Left ventricle myocardium inferior (tissue), 1 donor: ENCODE results near the gene LRBA. TPM values are rescaled to one million over a fixed set of nuclear protein-coding genes. Genes with fewer than 3 reads are reported as not detected.

Experiments
- DNase-seq: peaks from one replicate; pipeline ENCODE4 v3.0.0-alpha.2; 2020
- H3K27ac ChIP-seq: fragments of 200-600 bp; replicated peaks from 2 replicates; pipeline ENCODE4 v1.8.0; 2021
- H3K27me3 ChIP-seq: fragments of 200-600 bp; 2 replicates; pipeline ENCODE4 v1.8.0; 2021; ENCODE audit warnings: low read depth
- H3K36me3 ChIP-seq: fragments of 200-600 bp; 2 replicates; pipeline ENCODE4 v1.8.0; 2021
- H3K4me1 ChIP-seq: fragments of 200-600 bp; 2 replicates; pipeline ENCODE4 v1.8.0; 2021
- H3K4me3 ChIP-seq: fragments of 200-600 bp; 2 replicates; pipeline ENCODE4 v1.8.0; 2021; ENCODE audit warnings: mild to moderate bottlenecking, moderate library complexity
- H3K9me3 ChIP-seq: fragments of 200-600 bp; replicated peaks from 2 replicates; pipeline ENCODE4 v1.8.0; 2021
- intact Hi-C: fragments of 100-400 bp; cut with micrococcal nuclease; formaldehyde crosslinking; loops from one replicate; pipeline ENCODE4 v1.11.0; 2022
- total RNA-seq: library from RNA; stranded (reverse); fragmentation: NEBNext Ultra II Directional; extraction: Animal tissue kit (Norgen Biotek cat#: 25700); gene quantifications from one replicate; pipeline ENCODE4 v1.2.1, GENCODE V29; 2021
- TF ChIP-seq, protein P1 (sequence below): fragments of 200-600 bp; IDR thresholded peaks from 2 replicates; pipeline ENCODE4 v1.8.0; 2021; ENCODE audit warnings: antibody characterized with exemption, mild to moderate bottlenecking, borderline replicate concordance
- donor health status: DM: no; HTN: yes; CAD: no; lungs with severe emphysema.

LRBA gene
- total RNA-seq, 1 donor from 2014 or later, result 19.1 TPM

DNA sequence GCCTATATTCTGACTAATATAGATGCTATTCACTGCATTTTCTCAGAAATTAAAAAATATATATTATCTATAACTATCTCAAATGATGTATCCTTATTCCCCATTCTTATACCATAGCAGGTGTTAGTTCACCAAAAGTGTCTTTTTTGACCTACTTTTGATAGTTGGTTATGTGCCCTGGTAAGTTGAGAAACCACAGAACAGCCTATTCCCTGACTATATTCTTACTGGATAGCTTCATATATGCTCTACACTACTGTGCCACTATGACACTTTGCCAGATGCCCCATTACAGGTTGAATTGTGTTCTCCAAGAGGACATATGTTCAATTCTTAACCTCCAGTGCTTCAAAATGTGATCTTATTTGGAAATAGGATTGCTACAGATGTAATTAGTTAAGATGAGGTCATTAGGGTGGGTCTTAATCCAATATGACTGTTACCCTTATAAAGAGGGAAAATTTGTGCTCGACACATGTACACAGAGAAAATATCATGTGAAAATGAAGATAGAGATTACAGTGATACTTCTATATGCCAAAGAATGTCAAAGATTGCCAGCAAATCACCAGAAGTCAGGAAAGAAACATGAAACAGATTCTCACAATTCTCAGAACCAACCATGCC, 76.1 kb downstream of the LRBA start:
- H3K4me3 ChIP-seq, result no peak overlapping the region
- intact Hi-C loops, result no loop called here
- no peaks in the 10 kb centered on the region for H3K27me3 ChIP-seq
- no peak overlapping the region for H3K27ac ChIP-seq
- no peaks in the 10 kb centered on the region for H3K9me3 ChIP-seq
- no peak for DNase-seq
- peaks cover 22% of the 10 kb centered on the region for H3K4me1 ChIP-seq
- TF ChIP-seq, protein P1, sequence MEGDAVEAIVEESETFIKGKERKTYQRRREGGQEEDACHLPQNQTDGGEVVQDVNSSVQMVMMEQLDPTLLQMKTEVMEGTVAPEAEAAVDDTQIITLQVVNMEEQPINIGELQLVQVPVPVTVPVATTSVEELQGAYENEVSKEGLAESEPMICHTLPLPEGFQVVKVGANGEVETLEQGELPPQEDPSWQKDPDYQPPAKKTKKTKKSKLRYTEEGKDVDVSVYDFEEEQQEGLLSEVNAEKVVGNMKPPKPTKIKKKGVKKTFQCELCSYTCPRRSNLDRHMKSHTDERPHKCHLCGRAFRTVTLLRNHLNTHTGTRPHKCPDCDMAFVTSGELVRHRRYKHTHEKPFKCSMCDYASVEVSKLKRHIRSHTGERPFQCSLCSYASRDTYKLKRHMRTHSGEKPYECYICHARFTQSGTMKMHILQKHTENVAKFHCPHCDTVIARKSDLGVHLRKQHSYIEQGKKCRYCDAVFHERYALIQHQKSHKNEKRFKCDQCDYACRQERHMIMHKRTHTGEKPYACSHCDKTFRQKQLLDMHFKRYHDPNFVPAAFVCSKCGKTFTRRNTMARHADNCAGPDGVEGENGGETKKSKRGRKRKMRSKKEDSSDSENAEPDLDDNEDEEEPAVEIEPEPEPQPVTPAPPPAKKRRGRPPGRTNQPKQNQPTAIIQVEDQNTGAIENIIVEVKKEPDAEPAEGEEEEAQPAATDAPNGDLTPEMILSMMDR, result no peak
- no peaks in the 10 kb centered on the region for H3K36me3 ChIP-seq

DNA sequence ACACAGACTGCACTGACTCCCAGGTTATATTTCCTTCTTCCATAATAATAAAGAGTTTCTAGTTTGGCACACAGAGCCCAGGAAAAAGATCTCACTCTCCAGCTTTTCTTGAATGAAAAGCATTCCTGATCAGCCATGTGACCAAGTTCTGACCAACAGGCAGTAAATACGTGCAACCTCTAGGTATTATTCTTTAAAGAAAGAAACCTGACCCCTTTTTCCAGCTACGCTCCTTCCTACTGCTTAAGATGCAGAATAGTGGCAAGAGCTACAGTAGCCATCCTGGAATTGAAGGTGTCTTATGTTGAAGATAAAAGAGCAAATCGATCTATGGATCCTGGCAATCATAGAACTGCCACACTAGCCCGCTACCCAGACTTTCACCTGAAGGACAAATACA, 76.7 kb downstream of the LRBA start:
- Histone ChIP-seq H3K36me3 (no peaks in the 10 kb centered on the region), H3K9me3 (no peaks in the 10 kb centered on the region), H3K27me3 (no peaks in the 10 kb centered on the region), H3K4me3 (no peak overlapping the region), H3K27ac (no peak overlapping the region), H3K4me1 (peaks cover 23% of the 10 kb centered on the region)
- no peak for DNase-seq
- TF ChIP-seq, protein P1, result no peak
- intact Hi-C loops, result no loop called here

DNA sequence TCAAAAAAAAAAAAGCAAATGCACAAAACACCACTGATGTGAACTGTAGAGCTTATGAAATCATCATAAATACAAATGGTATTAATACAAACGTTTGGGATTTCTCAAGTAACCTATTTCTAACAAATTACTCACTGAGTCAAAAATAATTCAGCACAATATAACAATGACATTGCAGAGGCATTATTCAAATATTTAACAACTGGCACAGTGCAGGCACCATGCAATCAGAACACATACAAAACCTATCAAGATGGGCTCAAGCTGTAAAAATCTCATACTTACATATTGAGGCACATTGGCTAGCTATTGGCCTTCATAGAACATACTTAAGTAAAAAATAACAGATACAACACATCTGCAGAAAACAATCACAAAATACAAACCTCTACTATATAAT, 81.1 kb downstream of the LRBA start:
- H3K4me3 ChIP-seq, result no peak overlapping the region
- TF ChIP-seq, protein P1, result no peak
- DNase-seq, result no peak
- no peak overlapping the region for H3K27ac ChIP-seq
- H3K27me3 ChIP-seq, result no peaks in the 10 kb centered on the region
- intact Hi-C loops, result no loop called here
- H3K4me1 ChIP-seq, result peaks cover 29% of the 10 kb centered on the region
- no peaks in the 10 kb centered on the region for H3K36me3 ChIP-seq
- peaks cover 4% of the 10 kb centered on the region for H3K9me3 ChIP-seq

DNA sequence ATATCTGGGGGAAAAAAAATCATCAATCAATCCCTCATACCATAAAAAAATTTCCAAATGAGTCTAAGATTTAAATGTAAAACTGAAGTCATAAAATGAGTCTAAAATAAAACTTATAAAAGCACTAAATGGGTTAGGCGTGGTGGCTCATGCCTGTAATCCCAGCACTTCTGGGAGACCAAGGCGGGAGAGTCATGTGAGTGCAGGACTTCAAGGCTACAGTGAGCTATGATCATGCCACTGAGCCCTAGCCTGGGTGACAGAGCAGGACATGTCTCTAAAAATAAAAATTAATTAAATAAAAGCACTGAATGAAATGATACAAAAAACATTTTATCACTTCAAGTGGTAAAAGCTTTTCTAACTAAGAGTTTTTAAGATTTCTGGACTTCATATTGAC, 83.3 kb downstream of the LRBA start:
- no peak overlapping the region for H3K4me3 ChIP-seq
- TF ChIP-seq, protein P1, result no peak
- intact Hi-C loops, result no loop called here

DNA sequence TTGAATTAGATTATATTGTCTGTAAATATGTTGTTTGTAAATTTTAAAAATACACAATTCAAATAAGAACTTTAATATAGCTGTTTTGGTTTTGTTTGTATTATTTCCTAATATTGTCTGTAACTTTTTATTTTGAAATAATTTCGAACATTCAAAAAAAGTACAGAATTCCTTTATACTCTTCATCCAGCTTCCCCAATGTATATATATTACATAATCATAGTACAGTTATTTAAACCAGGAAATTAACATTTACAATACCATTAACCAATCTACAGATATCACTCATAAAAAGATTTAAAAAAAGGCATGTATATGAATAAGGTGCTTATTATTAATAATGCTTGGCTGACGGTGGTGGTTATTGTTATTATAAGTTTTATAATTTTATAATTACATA, 84.1 kb downstream of the LRBA start:
- H3K27ac ChIP-seq, result no peak overlapping the region
- no peaks in the 10 kb centered on the region for H3K27me3 ChIP-seq
- TF ChIP-seq, protein P1, result no peak
- H3K9me3 ChIP-seq, result peaks cover 4% of the 10 kb centered on the region
- H3K36me3 ChIP-seq, result peaks cover 9% of the 10 kb centered on the region
- intact Hi-C loops, result no loop called here
- no peak for DNase-seq
- H3K4me1 ChIP-seq, result peaks cover 12% of the 10 kb centered on the region
- no peak overlapping the region for H3K4me3 ChIP-seq

More for the DNA sequence above, 83.3 kb downstream of the LRBA start:
- Histone ChIP-seq H3K9me3 (peaks cover 4% of the 10 kb centered on the region), H3K4me1 (peaks cover 20% of the 10 kb centered on the region), H3K27me3 (no peaks in the 10 kb centered on the region), H3K36me3 (peaks cover 9% of the 10 kb centered on the region), H3K27ac (no peak overlapping the region)
- DNase-seq, result no peak
